HCT116 (cell line): ENCODE results near the gene ATG14.

ENCODE experiments used
- JUND ChIP-seq: IDR thresholded peaks from 2 replicates; pipeline ENCODE4 v1.6.1; 2012
- YY1 ChIP-seq: IDR thresholded peaks from 2 replicates; pipeline ENCODE4 v1.6.1; 2011; ENCODE audit warnings: low read length, low read depth, moderate library complexity, mild to moderate bottlenecking; ENCODE audit not compliant: insufficient replicate concordance; ENCODE audit errors: extremely low read depth
- TF ChIP-seq, protein P1 (sequence below), 3 experiments: fragments of 200-600 bp in 1 of 3; sonication (generic) in 1 of 3; IDR thresholded peaks in 2 of 3; conservative IDR thresholded peaks in 1 of 3; 2 replicates each; pipeline ENCODE4 v1.5.1; 2012 to 2017; ENCODE audit warnings: low read depth in 2 of 3, low read length in 2 of 3, antibody characterized with exemption in 1 of 3, borderline replicate concordance in 1 of 3, control low read depth in 1 of 3, mild to moderate bottlenecking in 1 of 3, mixed read lengths in 1 of 3, mixed run types in 1 of 3, moderate library complexity in 1 of 3; ENCODE audit not compliant: insufficient read depth in 1 of 3

DNA sequence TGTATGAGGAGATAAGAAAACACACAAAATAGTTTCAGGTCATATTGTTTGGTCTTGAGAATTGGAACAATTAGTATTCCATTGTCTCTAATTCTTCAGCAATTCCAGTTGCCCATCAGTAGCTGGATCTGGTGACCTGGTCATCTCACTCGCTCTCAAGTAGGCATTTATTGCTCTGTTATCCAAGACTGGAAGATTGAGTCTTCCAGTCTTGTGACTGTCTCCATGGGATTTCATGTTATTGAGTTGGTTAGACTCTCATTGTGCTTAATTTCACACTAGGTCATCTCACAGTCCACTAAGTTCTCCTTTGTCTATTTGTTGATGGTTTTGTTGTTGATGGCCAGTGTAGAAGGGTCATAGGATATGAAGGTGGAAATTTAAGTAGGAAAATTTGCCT lies 92.9 kb downstream of the ATG14 start:
- TF ChIP-seq JUND (no peak), YY1 (no peak)
- TF ChIP-seq, protein P1, sequence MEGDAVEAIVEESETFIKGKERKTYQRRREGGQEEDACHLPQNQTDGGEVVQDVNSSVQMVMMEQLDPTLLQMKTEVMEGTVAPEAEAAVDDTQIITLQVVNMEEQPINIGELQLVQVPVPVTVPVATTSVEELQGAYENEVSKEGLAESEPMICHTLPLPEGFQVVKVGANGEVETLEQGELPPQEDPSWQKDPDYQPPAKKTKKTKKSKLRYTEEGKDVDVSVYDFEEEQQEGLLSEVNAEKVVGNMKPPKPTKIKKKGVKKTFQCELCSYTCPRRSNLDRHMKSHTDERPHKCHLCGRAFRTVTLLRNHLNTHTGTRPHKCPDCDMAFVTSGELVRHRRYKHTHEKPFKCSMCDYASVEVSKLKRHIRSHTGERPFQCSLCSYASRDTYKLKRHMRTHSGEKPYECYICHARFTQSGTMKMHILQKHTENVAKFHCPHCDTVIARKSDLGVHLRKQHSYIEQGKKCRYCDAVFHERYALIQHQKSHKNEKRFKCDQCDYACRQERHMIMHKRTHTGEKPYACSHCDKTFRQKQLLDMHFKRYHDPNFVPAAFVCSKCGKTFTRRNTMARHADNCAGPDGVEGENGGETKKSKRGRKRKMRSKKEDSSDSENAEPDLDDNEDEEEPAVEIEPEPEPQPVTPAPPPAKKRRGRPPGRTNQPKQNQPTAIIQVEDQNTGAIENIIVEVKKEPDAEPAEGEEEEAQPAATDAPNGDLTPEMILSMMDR (IDR thresholded peaks at IDR 0.05 in 2 of 3, conservative IDR thresholded peaks at IDR 0.05 in 1 of 3; ENCODE audit: borderline replicate concordance in 1 of 3, insufficient read depth in 1 of 3, low read depth in 2 of 3, low read length in 2 of 3) = no peak
